HepG2 (cell line): ENCODE measurements around the gene CAVIN3.

Experiments
- ZNF326 ChIP-seq: sonication (generic); formaldehyde crosslinking; IDR thresholded peaks from 2 replicates; pipeline ENCODE4 v1.4.0; 2020; ENCODE audit warnings: missing genetic modification reagents, borderline replicate concordance
- TF ChIP-seq, protein P1 (sequence below): sonication (generic); formaldehyde crosslinking; IDR thresholded peaks from 2 replicates; pipeline ENCODE4 v1.5.0; 2020; ENCODE audit warnings: mild to moderate bottlenecking, missing genetic modification reagents, moderate library complexity
- TF ChIP-seq, protein P2 (sequence below): sonication (generic); formaldehyde crosslinking; IDR thresholded peaks from 2 replicates; pipeline ENCODE4 v1.4.0; 2020; ENCODE audit warnings: missing genetic modification reagents, borderline replicate concordance

DNA sequence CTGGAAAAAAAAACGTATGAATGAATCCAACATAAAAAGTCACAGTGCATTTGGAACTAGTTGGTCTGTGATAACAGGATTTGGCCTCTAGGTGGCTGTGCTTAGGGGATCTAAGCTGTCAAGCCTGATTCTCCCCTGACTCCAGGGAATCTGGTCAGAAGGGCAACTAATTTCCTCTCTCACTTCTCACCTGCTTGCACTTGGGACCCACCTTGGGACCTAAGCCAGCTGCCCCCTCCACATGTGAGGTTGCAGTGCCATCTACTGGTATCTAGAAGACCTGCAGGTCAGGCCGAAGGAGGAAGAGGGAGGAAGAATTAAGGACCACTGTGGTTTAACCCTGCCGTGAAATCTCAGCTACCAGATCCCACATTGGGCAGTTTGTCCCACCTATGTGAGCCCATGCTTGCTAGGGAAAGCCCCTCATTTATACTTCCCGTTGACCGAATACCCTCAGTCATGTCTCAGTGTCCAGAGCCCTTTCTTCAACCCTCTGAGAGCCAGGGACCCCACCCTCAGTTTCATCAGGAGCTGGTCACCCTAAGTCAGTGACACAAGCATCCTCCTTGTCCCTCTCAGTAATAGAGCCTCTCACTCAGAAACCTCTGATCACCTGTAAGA is 33.2 kb upstream of the CAVIN3 start:
- TF ChIP-seq, protein P1, sequence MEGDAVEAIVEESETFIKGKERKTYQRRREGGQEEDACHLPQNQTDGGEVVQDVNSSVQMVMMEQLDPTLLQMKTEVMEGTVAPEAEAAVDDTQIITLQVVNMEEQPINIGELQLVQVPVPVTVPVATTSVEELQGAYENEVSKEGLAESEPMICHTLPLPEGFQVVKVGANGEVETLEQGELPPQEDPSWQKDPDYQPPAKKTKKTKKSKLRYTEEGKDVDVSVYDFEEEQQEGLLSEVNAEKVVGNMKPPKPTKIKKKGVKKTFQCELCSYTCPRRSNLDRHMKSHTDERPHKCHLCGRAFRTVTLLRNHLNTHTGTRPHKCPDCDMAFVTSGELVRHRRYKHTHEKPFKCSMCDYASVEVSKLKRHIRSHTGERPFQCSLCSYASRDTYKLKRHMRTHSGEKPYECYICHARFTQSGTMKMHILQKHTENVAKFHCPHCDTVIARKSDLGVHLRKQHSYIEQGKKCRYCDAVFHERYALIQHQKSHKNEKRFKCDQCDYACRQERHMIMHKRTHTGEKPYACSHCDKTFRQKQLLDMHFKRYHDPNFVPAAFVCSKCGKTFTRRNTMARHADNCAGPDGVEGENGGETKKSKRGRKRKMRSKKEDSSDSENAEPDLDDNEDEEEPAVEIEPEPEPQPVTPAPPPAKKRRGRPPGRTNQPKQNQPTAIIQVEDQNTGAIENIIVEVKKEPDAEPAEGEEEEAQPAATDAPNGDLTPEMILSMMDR (CRISPR knock-in tag): peak; percentile 97
- no peak for TF ChIP-seq ZNF326 (CRISPR knock-in tag)
- TF ChIP-seq, protein P2, sequence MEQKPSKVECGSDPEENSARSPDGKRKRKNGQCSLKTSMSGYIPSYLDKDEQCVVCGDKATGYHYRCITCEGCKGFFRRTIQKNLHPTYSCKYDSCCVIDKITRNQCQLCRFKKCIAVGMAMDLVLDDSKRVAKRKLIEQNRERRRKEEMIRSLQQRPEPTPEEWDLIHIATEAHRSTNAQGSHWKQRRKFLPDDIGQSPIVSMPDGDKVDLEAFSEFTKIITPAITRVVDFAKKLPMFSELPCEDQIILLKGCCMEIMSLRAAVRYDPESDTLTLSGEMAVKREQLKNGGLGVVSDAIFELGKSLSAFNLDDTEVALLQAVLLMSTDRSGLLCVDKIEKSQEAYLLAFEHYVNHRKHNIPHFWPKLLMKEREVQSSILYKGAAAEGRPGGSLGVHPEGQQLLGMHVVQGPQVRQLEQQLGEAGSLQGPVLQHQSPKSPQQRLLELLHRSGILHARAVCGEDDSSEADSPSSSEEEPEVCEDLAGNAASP (CRISPR knock-in tag): peak; percentile 63
